ENCODE data around the gene FAM90A1.
A peak's percentile ranks its signal among the peaks of the same experiment; 100 is the strongest.
"Not testable (repeated sequence)": the region's sequence is repeated elsewhere in the genome, so short reads cannot be mapped to it uniquely, and the experiment has no call there.

Gene FAM90A1, protein sequence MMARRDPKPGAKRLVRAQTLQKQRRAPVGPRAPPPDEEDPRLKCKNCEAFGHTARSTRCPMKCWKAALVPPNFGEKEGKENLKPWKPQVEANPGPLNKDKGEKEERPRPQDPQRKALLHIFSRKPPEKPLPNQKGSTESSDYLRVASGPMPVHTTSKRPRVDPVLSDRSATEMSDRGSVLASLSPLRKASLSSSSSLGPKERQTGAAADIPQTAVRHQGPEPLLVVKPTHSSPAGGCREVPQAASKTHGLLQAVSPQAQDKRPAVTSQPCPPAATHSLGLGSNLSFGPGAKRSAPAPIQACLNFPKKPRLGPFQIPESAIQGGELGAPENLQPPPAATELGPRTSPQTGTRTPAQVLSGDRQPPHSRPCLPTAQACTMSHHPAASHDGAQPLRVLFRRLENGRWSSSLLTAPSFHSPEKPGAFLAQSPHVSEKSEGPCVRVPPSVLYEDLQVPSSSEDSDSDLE

DNA sequence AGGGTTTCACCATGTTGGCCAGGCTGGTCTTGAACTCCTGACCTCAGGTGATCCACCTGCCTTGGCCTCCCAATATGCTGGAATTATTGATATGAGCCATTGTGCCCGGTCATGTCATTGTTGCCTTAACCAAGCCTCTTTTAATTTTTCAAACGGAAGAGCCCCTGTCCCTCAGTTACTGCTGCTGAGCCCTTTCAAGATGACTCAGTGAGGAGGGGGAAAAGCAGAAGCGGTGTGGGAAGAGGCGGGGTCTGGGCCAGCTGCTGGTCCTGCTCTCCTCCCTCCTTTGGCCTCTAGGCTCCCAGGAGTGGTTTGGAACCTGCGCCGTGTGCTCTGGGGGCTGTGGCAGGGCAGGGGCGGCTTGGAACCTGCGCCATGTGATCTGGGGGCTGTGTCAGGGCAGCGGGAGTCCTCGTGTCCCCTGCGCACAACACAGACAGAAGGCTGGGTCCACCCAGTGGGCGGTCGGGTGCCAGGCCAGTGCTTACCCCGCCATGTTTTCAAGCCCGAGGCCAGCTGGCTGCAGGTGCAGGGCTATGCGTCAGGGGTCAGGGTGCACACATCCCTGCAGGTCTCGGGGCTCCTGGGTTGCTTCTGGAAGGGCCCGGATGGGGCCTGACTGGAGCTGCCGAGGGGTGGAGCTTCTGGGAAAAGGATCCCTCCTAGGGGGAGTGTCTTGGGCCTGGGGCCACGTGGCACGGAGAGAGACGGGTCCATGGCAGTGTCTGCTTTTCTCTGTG lies at the start of gene FAM90A1:
FAM90A1 (minus strand) TSS at position 627 of the 740 bp plus-strand sequence. CDS start 2,786 bp downstream, outside the sequence.
- DNase-seq (ENCODE audit: low spot score), result not testable (repeated sequence)

GRCh38 chr12:8276397-8276796 lies 49.0 kb upstream of the FAM90A1 start:
- DNase-seq (ENCODE audit: low spot score), result not testable (repeated sequence)

GRCh38 chr12:8266706-8267105 lies 39.3 kb upstream of the FAM90A1 start:
- DNase-seq (ENCODE audit: low spot score), result not testable (repeated sequence)

- DNase-seq (ENCODE audit: low spot score), result not testable (repeated sequence)
Measured at GRCh38 chr12:8264236-8264635, 36.8 kb upstream of the FAM90A1 start.

- DNase-seq (ENCODE audit: low spot score), result not testable (repeated sequence)
Measured at GRCh38 chr12:8261111-8261554, 33.7 kb upstream of the FAM90A1 start.

DNA sequence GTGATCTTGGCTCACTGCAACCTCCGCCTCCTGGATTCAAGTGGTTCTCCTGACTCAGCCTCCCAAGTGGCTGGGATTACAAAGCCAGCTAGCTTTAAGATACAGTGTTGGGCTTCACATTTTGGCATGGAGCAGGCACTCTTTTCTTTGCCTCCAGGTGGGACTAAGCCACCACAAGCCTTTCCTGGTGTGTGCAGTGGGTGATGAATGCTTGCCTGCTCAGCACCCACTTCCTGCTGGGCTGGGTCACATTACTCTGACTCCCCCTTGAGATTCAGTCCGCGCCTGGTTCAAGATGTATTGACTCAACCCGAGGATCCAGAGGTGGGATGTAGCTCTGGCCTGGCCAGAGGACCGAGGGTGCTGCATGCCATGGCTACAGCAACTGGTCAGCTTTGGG lies 28.9 kb upstream of the FAM90A1 start:
- not testable (repeated sequence) for DNase-seq (ENCODE audit: low spot score)

DNA sequence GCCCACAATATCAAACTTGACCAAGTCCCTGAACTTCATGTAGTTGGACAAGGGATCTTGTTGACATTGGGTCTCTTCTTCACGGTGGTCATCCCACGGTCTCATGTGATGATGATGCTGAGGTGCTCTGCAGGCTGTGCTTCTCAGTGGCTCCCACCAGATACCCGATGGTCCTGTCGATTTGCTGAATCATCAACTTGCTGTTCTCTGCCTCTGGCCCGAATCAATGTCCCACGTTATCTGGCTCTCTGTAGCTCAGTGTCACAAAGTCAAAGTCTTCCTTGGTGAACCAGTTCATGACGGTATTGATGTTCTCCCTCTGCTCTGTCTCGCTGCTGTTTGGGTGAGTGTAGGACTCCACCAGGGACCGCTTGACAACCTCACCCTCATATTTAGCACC lies 27.3 kb upstream of the FAM90A1 start:
- not testable (repeated sequence) for DNase-seq (ENCODE audit: low spot score)

GRCh38 chr12:8252056-8252818 lies 24.8 kb upstream of the FAM90A1 start:
- not testable (repeated sequence) for DNase-seq (ENCODE audit: low spot score)

DNA sequence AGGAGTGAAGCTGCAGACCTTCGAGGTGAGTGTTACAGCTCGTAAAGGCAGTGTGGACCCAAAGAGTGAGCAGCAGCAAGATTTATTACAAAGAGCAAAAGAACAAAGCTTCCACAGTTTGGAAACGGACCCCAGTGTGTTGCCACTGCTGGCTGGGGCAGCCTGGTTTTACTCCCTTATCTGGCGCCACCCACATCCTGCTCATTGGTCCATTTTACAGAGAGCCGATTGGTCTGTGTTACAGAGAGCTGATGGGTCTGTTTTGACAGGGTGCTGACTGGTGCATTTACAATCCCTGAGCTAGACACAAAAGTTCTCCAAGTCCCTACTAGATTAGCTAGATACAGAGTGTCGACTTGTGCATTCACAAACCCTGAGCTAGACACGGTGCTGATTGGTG lies 24.2 kb upstream of the FAM90A1 start:
- DNase-seq (ENCODE audit: low spot score), result not testable (repeated sequence)

- not testable (repeated sequence) for DNase-seq (ENCODE audit: low spot score)
Measured at GRCh38 chr12:8246941-8247535, 19.6 kb upstream of the FAM90A1 start.

DNA sequence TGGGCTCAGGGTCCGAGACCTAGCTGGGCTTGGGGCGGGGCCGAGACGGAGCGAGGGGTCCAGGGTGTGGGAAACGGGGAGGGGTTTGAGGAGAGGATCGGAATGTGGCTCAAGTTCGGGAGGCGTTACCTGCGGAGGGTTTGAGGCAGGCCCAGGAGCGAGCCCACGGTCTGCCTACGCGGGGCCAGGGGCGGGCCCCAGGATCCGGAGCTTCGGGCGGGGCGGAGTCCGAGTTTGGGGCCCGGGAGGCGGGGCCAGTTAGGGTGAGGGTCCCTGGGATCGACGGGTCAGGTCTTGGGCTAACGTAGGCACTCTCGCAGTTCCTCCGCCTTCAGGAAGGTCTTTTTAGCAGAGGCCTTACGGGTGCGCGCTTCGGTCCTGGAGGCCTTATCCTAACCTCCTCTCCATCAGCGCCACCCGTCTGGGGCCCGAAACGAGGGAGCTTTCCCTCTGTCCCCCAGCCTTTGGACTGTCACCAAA lies 16.3 kb upstream of the FAM90A1 start:
- peak; percentile 74 for DNase-seq (ENCODE audit: low spot score)

- DNase-seq (ENCODE audit: low spot score), result peak; percentile 95
Measured at GRCh38 chr12:8242880-8243681, 15.7 kb upstream of the FAM90A1 start.

DNA sequence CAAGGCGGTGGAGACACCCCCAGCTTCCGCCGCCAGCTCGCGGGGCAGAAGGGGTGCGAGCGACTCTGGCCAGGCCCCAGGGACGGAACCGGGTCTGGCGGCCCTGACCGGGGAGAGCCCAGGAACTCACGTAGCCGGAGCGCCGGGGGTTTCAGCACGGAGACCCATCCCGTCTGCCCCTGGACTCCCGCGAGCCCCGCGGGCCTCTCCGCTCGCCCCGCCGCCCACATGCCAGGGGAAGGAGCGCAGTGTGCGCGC lies 15.1 kb upstream of the FAM90A1 start:
- DNase-seq (ENCODE audit: low spot score), result not testable (repeated sequence)

- DNase-seq (ENCODE audit: low spot score), result peak; percentile 88
Measured at GRCh38 chr12:8241917-8242621, 14.7 kb upstream of the FAM90A1 start.

DNA sequence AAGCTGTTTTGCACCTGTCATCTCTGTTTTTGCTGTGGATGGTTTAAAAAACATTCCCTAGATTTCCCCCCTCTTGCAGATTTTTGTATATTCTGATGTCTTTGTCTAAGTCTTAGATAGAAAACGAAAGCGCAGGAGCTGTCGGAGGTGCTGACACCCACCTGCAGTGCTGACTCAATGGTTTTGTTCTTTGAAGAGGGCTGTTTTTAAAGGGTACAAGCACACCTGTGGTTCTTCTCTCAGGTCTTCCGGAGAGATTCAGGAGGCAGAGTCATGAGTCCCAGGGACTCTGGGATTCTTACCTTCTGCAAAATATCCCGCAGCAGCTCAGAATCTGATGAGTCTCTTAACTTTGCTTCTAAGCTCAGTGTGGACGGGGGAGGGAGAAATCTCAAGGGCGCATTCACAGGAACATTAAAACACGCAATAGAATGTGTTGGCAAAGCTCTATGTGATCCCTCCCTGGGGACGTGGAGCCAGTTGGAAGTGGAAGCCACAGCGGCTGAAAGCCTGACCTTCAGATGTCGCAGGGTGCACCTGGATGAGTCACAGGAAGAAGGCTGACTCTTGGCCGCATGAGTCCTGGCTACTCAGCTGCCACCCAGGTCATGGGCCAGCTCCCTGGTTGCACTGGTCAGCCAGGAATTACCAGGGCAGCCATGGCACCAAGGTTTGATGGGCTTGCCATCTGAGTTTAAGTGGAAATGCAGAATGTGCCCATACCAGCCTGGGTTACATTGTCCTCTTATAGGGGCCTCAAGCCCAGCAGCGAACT lies 13.1 kb upstream of the FAM90A1 start:
- DNase-seq (ENCODE audit: low spot score), result not testable (repeated sequence)

DNA sequence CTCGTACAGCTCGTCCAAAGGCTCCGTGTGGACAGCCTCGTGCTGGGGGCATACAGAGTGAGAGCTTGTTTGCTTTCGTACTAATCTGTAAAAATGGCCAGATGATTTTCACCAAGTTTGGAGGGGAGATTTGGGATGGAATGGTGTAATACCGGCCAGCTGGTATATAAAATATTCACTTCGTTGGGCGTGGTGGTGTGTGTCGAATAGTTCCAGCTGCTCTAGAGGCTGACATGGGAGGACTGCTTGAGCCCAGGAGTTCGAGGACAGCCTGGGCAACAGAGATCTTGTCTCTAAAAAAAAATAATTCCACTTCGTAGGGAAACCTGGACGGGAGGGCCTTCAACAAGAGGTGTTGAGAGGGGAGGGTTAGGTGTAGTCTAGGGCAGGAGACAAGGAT lies 9.6 kb upstream of the FAM90A1 start:
- not testable (repeated sequence) for DNase-seq (ENCODE audit: low spot score)

- DNase-seq (ENCODE audit: low spot score), result not testable (repeated sequence)
Measured at GRCh38 chr12:8235316-8236157, 8.1 kb upstream of the FAM90A1 start.

DNA sequence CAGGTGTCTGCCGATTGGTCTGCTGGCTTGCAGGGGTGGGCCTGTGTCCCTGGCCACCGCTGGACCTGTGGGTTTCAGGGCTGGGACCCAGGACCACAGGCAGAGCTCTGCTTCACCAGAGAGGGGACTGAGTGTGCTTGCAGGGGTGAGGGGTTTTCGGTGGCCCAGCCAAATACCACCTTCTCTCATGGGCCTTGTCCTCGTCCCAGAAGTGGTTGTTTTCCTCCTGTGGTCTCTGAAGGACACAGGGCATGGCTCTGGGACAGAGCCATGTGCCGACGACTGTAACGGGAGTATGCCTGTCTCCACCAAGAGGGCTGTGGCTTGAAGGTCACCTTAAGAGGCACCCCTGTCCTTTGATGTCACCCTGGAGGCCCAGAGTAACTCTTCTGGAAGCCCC lies 7.3 kb upstream of the FAM90A1 start:
- not testable (repeated sequence) for DNase-seq (ENCODE audit: low spot score)
